Caco-2 (cell line): ENCODE data around the gene IFIT5. TPM values are rescaled to one million over a fixed set of nuclear protein-coding genes. Genes with fewer than 3 reads are reported as not detected.
"Not testable (repeated sequence)": the region's sequence is repeated elsewhere in the genome, so short reads cannot be mapped to it uniquely, and the experiment has no call there.

Source experiments
- BruUV-seq: library from RNA; stranded (reverse); fragments of 400-500 nt; replicated peaks from 2 replicates; lab custom pipeline; 2021; lab: Mats Ljungman, UMichigan
- CTCF ChIA-PET: fragments of 300-600 bp; sonication (Branson Sonifier 250); formaldehyde crosslinking; loops from one replicate; lab custom pipeline; 2022; ENCODE audit warnings: antibody characterized with exemption; lab: Charles Lee
- POLR2A ChIA-PET: fragments of 300-600 bp; sonication (Branson Sonifier 250); formaldehyde crosslinking; loops from one replicate; lab custom pipeline; 2022; ENCODE audit warnings: antibody characterized with exemption; lab: Charles Lee
- DNase-seq, 2 experiments: peaks; one replicate each; pipeline versions ENCODE4 v3.0.0 to v3.0.0-alpha.2; 2020 to 2022
- H3K27me3 ChIP-seq: replicated peaks from 2 replicates; pipeline ENCODE4 v1.6.0; 2011; ENCODE audit warnings: low read length; ENCODE audit not compliant: control insufficient read depth, insufficient read depth
- H3K36me3 ChIP-seq: 2 replicates; pipeline ENCODE4 v1.5.1; 2011; ENCODE audit warnings: low read length; ENCODE audit not compliant: control insufficient read depth, insufficient read depth
- H3K4me1 ChIP-seq: fragments of 250-450 bp; sonication (Bioruptor Pico); 2 replicates; pipeline ENCODE4 v1.5.1; 2020; ENCODE audit warnings: mild to moderate bottlenecking
- H3K4me3 ChIP-seq: 2 replicates; pipeline ENCODE4 v1.5.1; 2011; ENCODE audit warnings: low read depth, mild to moderate bottlenecking, control low read depth, low read length
- H3K9me3 ChIP-seq: fragments of 250-450 bp; sonication (Bioruptor Pico); 2 replicates; pipeline ENCODE4 v1.5.1; 2020; ENCODE audit warnings: mild to moderate bottlenecking, moderate library complexity
- H3K27ac Mint-ChIP-seq: one replicate; pipeline ENCODE4 v1.8.0; 2022; ENCODE audit warnings: mixed read lengths; ENCODE audit not compliant: unreplicated experiment
- H3K27me3 Mint-ChIP-seq: one replicate; pipeline ENCODE4 v1.8.0; 2022; ENCODE audit warnings: mixed read lengths; ENCODE audit not compliant: insufficient read depth, unreplicated experiment
- H3K36me3 Mint-ChIP-seq: one replicate; pipeline ENCODE4 v1.8.0; 2022; ENCODE audit warnings: mild to moderate bottlenecking, mixed read lengths; ENCODE audit not compliant: insufficient read depth, unreplicated experiment
- H3K4me1 Mint-ChIP-seq: one replicate; pipeline ENCODE4 v1.8.0; 2022; ENCODE audit warnings: low read depth, mixed read lengths; ENCODE audit not compliant: unreplicated experiment
- H3K4me3 Mint-ChIP-seq: one replicate; pipeline ENCODE4 v1.8.0; 2022; ENCODE audit warnings: mild to moderate bottlenecking, moderate library complexity, mixed read lengths; ENCODE audit not compliant: unreplicated experiment
- H3K9me3 Mint-ChIP-seq: one replicate; pipeline ENCODE4 v1.8.0; 2022; ENCODE audit warnings: mixed read lengths; ENCODE audit not compliant: unreplicated experiment
- CTCF ChIP-seq, 2 experiments: fragments of 200-600 bp in 1 of 2; IDR thresholded peaks; 1 replicate in 1 of 2; 2 replicates in 1 of 2; pipeline versions ENCODE4 v1.5.1 to v1.8.0; 2011 to 2022; ENCODE audit warnings: antibody characterized with exemption in 1 of 2, control low read depth in 1 of 2, inconsistent platforms in 1 of 2, low read depth in 1 of 2, low read length in 1 of 2, mild to moderate bottlenecking in 1 of 2, moderate library complexity in 1 of 2; ENCODE audit not compliant: insufficient read depth in 1 of 2, severe bottlenecking in 1 of 2, unreplicated experiment in 1 of 2
- intact Hi-C: fragments of 100-400 bp; cut with micrococcal nuclease; formaldehyde crosslinking; loops from one replicate; pipeline ENCODE4 v1.10.0; 2022; ENCODE audit not compliant: unreplicated experiment
- total RNA-seq: library from RNA; stranded (reverse); gene quantifications from 2 replicates; pipeline ENCODE4 v1.2.3, GENCODE V29; 2022

The IFIT5 gene
- total RNA-seq, 1 experiment from 2014 or later = 2.4 TPM

- intact Hi-C loops = no loop called here
- H3K9me3 Mint-ChIP-seq = peaks cover 1% of the 10 kb centered on the region
- POLR2A ChIA-PET = no interaction called here
These were observed 26.1 kb downstream of the IFIT5 start for GRCh38 chr10:89440226-89441009.

GRCh38 chr10:89442289-89442688 is 27.9 kb downstream of the IFIT5 start:
- CTCF ChIA-PET = no interaction called here

More at GRCh38 chr10:89440226-89441009, 26.1 kb downstream of the IFIT5 start:
- Mint-ChIP-seq H3K4me3 (no peak overlapping the region), H3K4me1 (no peaks in the 10 kb centered on the region), H3K27ac (no peak overlapping the region), H3K27me3 (peaks cover 7% of the 10 kb centered on the region), H3K36me3 (no peaks in the 10 kb centered on the region)
- CTCF ChIA-PET = no interaction called here
- Histone ChIP-seq H3K4me3 (no peak overlapping the region), H3K9me3 (no peaks in the 10 kb centered on the region), H3K27me3 (peaks cover 2% of the 10 kb centered on the region), H3K4me1 (no peaks in the 10 kb centered on the region), H3K36me3 (no peaks in the 10 kb centered on the region)
- no TSS peak for BruUV-seq
- no peak for TF ChIP-seq CTCF (IDR thresholded peaks at IDR 0.05; ENCODE audit: insufficient read depth in 1 of 2, low read depth in 1 of 2, low read length in 1 of 2, severe bottlenecking in 1 of 2, unreplicated experiment in 1 of 2)
- DNase-seq = no peak

GRCh38 chr10:89444819-89445218 is 30.5 kb downstream of the IFIT5 start:
- intact Hi-C loops, CTCF ChIA-PET, H3K27me3 ChIP-seq, H3K4me1 Mint-ChIP-seq, H3K4me1 ChIP-seq, H3K9me3 ChIP-seq, H3K4me3 Mint-ChIP-seq, H3K36me3 Mint-ChIP-seq, DNase-seq, POLR2A ChIA-PET, H3K36me3 ChIP-seq, BruUV-seq, H3K9me3 Mint-ChIP-seq, H3K4me3 ChIP-seq, H3K27ac Mint-ChIP-seq: not testable (repeated sequence)
- H3K27me3 Mint-ChIP-seq = peaks cover 16% of the 10 kb centered on the region

More at GRCh38 chr10:89442289-89442688, 27.9 kb downstream of the IFIT5 start:
- TF ChIP-seq CTCF (IDR thresholded peaks at IDR 0.05; ENCODE audit: insufficient read depth in 1 of 2, low read depth in 1 of 2, low read length in 1 of 2, severe bottlenecking in 1 of 2, unreplicated experiment in 1 of 2) = no peak
- Histone ChIP-seq H3K9me3 (no peaks in the 10 kb centered on the region), H3K27me3 (peaks cover 2% of the 10 kb centered on the region), H3K4me3 (no peak overlapping the region), H3K4me1 (no peaks in the 10 kb centered on the region), H3K36me3 (no peaks in the 10 kb centered on the region)
- POLR2A ChIA-PET = no interaction called here
- no peak overlapping the region for H3K27ac Mint-ChIP-seq
- H3K27me3 Mint-ChIP-seq = peaks cover 12% of the 10 kb centered on the region
- no TSS peak for BruUV-seq
- intact Hi-C loops = no loop called here
- H3K4me3 Mint-ChIP-seq = no peak overlapping the region
- peaks cover 6% of the 10 kb centered on the region for H3K9me3 Mint-ChIP-seq
- no peaks in the 10 kb centered on the region for H3K4me1 Mint-ChIP-seq
- no peak for DNase-seq
- H3K36me3 Mint-ChIP-seq = no peaks in the 10 kb centered on the region
